Stimulated activated CD4-positive, alpha-beta T cell treated with anti-CD3 and anti-CD28 coated beads, TNF-alpha, amount 100 ng/mL, for 1 hour (primary cell): ENCODE data around the gene TENM3.
"Not testable (repeated sequence)": the region's sequence is repeated elsewhere in the genome, so short reads cannot be mapped to it uniquely, and the experiment has no call there.

Experiments
- DNase-seq, 3 donors: peaks; one replicate each; pipeline ENCODE4 v3.0.0-alpha.2; 2020; ENCODE audit warnings: low read depth in 3 of 3, low spot score in 1 of 3

TENM3 gene

GRCh38 chr4:182328505-182328904 is 85.3 kb downstream of the TENM3 start:
- no peak for DNase-seq

DNA sequence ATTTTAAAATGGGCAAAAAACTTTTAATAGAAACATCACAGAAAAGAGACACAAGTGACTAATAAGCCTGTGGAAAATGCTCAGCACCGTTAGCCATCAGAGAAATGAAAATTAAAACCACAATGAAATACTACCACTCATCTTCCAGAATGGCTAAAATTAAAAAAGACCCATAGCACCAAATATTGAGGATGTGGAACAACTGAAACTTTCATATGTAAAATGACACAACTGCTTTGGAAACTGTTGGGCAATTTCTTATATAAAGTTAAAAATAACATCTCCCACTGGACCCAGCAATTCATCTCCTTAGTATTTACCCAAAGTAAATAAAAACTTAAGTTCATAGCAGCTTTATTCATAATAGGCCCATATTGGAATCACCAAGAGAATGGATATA is 94.2 kb downstream of the TENM3 start:
- DNase-seq = no peak

DNA sequence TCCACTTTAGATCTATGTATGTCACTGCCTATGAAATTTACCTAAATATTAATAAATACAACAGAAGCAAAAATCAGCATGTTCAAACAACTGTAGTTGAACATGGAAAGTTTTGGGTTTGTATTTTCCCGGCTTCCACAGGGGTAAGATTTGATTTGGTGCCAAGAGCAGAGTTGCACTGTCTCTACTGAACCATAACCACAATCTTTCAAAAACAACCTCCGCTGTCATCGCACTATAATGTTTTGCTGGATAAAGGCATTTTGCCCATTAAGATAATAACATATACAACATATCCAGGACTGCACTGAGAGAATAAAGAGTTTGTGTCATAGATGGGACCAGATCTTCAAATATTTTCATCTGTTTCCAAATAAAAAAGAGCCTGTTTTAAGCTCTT is 94.9 kb downstream of the TENM3 start:
- DNase-seq = no peak

DNA sequence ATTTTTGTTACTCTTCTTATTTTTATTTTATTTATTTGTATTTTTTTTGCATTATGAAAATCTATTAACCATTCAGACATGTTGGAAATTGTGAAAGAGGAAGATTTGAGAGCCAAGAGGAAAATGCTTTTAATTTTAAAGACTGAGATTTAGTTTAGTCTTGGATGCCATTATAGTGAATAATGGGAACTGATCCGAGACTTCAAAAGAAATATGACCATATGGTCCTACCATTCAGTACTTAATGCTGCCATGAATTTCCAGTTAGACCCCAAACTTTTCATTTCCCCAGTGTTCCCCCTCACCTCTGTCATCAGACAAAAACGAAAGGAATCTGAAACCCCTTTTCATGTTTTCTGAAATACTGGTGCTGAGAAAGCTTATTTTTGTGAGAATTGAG is 95.5 kb downstream of the TENM3 start:
- DNase-seq = no peak

- no peak for DNase-seq
Observed at GRCh38 chr4:182339221-182339641, 96.0 kb downstream of the TENM3 start.

DNA sequence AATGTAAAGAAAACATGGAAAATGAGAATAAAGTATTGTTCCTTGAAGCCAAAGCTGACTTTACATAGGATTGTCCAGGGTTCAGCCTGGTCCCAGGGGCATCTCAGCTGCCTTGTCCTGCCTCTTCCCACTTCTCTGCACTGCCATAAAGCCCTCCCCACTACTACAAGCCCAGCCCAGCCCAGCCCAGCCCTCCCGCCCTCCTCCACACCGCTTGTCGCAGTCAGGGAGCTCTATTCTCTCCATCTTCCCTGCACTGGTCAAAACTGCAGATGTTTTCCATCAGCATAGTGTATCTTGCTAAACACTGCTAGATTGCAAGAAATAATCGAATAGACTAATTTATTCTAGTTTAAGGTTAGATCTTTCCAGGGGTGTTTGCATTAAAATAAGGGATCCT is 100.3 kb downstream of the TENM3 start:
- no peak for DNase-seq

- no peak for DNase-seq
Observed at GRCh38 chr4:182344968-182345367, 101.8 kb downstream of the TENM3 start.

DNA sequence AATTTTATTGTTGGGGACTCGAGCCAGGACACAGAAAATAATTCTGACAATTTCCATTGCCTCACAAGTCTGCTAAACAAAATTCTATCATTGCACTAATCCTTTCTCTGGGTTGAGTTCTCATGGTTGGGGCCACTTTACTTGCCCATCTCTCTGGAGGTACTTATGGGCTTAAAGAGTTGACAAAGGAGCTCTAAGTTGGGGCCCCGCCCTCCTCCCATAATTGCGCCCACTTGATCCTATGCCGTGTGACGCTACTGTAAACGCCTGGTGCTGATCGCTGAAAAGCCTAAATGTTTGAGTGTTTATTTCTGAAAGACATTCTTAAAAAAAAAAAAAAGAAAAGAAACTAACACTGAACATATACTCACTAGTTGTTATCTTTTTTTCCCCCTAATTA is 103.0 kb downstream of the TENM3 start:
- no peak for DNase-seq

- no peak for DNase-seq
Observed at GRCh38 chr4:182346675-182347375, 103.6 kb downstream of the TENM3 start.

DNA sequence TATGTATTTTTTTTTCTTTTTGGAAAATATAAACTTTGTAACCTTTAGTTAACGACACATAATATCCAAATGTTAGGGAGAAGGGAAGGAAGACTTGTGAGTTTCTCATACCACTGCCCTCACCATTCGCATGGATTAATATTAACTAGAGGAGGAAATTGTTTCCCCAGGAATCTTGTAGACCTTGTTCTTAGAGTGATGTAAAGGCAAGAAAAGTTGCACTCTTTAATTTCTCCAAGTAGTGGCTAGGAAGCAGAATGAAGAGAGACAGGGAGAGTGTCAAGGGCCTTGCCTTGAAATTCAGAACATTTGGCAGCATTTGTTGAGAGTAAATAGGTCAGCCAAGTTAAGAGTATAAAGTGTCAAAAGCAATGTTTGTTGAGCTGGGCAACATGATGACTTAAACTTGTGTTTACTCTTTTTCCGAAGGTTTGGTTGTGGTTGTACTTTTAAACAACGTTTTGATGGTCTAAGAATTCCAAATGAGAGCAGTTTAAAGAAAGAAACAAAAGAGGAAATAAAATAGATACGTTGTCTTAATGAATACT is 105.7 kb downstream of the TENM3 start:
- no peak for DNase-seq

DNA sequence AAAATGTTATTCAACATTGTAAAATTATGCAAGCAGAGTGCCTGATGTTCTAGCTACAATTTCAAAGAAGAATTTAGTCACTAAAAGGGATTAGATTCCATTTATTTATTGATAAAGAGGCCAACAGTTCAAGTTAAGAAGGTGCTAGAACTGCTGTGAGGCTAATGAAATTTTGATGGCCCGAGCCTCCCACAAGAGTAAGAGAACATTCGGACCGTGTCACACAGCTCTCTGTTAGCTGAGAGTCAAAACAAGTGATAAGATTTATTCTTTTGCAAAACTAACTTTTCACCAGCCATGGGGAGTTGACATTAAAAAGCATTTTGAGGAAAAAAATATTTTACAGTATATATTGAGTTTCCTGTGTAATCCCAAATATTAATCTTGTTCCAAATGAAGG is 106.8 kb downstream of the TENM3 start:
- no peak for DNase-seq

- DNase-seq = no peak
Observed at GRCh38 chr4:182351485-182351884, 108.3 kb downstream of the TENM3 start.

DNA sequence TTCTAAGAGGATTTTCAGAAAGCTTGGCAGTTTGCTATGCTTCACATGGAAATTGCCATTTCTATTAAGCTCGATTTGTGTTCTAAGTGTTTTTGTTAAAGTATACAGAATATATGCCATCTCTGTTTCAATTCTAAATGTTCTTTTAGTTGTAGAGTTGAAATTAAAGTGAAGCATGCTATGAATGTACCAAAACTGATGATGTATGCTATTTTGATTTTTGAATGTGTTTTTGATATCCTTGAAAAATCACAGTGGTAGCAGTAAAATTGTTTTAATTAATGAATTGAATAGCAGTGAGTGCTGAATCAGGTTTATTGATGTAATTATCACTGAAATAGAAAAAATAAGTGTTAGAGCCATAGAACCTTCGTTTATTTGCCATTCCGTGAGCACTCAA is 110.9 kb downstream of the TENM3 start:
- DNase-seq = no peak

- DNase-seq = no peak
Observed at GRCh38 chr4:182354867-182355266, 111.7 kb downstream of the TENM3 start.

- DNase-seq = no peak
Observed at GRCh38 chr4:182367153-182367552, 124.0 kb downstream of the TENM3 start.

GRCh38 chr4:182369211-182369610 is 126.0 kb downstream of the TENM3 start:
- no peak for DNase-seq

DNA sequence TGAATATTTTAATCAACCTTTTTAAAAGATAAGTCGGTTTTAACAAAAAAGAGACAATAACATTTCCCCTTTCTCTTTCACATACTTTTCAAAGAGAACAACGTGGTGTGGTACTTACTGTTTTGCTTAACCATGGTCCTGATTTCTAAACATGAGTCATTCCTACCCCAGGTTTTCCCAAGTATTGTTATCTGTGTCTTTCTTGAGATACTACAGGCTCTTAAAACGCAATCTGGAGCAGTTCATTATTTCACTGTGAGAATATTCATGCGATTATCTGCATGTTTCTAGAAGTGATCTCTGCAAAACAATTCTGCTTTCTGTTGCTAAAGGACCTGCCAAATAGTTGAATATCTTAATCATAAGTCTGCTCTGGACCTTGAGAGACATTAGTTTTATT is 127.3 kb downstream of the TENM3 start:
- DNase-seq = no peak

DNA sequence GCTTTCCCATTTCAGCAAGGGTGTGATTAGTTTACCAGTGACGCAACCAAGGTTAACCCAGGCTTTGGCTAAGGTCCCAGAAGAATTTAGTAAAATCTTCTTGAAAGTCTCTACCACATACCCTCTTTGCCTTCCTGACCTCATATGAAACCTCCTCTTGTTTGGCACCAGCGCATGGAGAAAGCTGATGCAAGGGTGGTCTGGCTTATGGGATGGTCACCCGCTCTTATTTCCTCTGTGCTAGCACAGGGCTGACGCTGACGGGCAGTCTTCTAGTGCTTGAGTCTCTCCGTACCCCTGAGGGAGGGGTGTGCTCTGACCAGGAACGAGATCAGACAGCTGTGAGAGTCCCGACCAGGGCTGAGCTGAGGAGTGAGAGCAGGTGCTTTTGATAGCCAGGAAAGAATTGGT is 137.6 kb downstream of the TENM3 start:
- DNase-seq = no peak

DNA sequence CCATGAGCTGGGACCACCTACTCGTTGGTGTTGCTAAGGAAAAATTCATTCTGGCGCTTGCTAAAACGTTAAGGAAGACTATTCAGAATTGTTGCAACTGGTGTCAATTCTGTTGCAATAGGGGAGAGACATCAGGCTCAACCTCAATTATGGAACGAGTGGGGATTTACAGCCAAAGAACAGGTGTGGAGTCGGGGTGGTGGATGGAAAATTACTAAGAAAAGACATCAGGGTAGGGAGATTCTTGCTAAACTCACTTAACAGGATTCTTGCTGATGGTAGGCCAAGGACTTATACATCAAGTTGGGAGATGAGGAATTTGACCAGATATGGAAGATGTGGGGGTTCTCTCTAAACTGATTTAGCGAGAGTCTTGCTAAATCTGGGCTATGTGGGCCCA is 139.7 kb downstream of the TENM3 start:
- no peak for DNase-seq

- no peak for DNase-seq
Observed at GRCh38 chr4:182384631-182385091, 141.5 kb downstream of the TENM3 start.

- DNase-seq = no peak
Observed at GRCh38 chr4:182385897-182386296, 142.7 kb downstream of the TENM3 start.

DNA sequence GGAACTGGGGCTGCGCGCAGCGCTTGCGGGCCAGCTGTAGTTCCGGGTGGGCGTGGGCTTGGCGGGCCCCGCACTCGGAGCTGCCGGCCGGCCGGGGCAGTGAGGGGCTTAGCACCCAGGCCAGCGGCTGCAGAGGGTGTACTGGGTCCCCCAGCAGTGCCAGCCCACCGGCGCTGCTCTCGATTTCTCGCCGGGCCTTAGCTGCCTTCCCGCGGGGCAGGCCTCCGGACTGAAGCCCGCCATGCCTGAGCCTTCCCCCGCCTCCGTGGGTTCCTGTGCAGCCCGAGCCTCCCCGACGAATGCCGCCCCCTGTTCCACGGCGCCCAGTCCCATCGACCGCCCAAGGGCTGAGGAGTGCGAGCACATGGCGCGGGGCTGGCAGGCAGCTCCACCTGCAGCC is 143.4 kb downstream of the TENM3 start:
- not testable (repeated sequence) for DNase-seq

- DNase-seq = no peak
Observed at GRCh38 chr4:182391111-182391684, 148.0 kb downstream of the TENM3 start.
